B cell (primary cell): ENCODE measurements around the gene APMAP. TPM values are rescaled to one million over a fixed set of nuclear protein-coding genes. Genes with fewer than 3 reads are reported as not detected.

Experiments used
- ATAC-seq: fragments of 200-7000 bp; cut with Tn5 transposase; one replicate; pipeline ENCODE4 v1.10.0; 2021; ENCODE audit warnings: low read depth, mild to moderate bottlenecking, moderate number of reproducible peaks, moderate library complexity
- CTCF ChIA-PET: fragments of 350-600 bp; sonication (Branson Sonifier 250); formaldehyde crosslinking; loops from one replicate; lab custom pipeline; 2021; ENCODE audit warnings: antibody characterized with exemption, inconsistent platforms; lab: Charles Lee
- POLR2A ChIA-PET: fragments of 350-600 bp; sonication (Branson Sonifier 250); formaldehyde crosslinking; loops from one replicate; lab custom pipeline; 2021; ENCODE audit warnings: antibody characterized with exemption; lab: Charles Lee
- DNase-seq: peaks from one replicate; pipeline ENCODE4 v3.0.0; 2013
- H2AFZ ChIP-seq: 2 replicates; pipeline ENCODE4 v1.6.1; 2012; ENCODE audit warnings: mild to moderate bottlenecking, low read depth, low read length; ENCODE audit not compliant: insufficient read depth, poor library complexity, severe bottlenecking
- H3K27ac ChIP-seq, 2 donors: 1 replicate in 1 of 2; 2 replicates in 1 of 2; pipeline ENCODE4 v1.5.1; 2012 to 2013; ENCODE audit warnings: low read length in 2 of 2, mild to moderate bottlenecking in 2 of 2, moderate library complexity in 1 of 2
- H3K27me3 ChIP-seq, 4 experiments: fragments of 200-600 bp in 1 of 4; sonication (generic) in 1 of 4; replicated peaks in 1 of 4; 1 replicate in 2 of 4; 2 replicates in 2 of 4; pipeline versions ENCODE4 v1.6.1 to v1.7.0; 2013 to 2016; ENCODE audit warnings: low read length in 3 of 4, mild to moderate bottlenecking in 2 of 4, mixed read lengths in 1 of 4, moderate library complexity in 1 of 4; ENCODE audit not compliant: insufficient read depth in 4 of 4, control insufficient read depth in 3 of 4; ENCODE audit errors: control extremely low read depth in 1 of 4
- H3K36me3 ChIP-seq, 2 experiments: replicated peaks in 1 of 2; 1 replicate in 1 of 2; 2 replicates in 1 of 2; pipeline versions ENCODE4 v1.6.1 to v1.7.1; 2013; ENCODE audit warnings: low read length in 1 of 2; ENCODE audit not compliant: insufficient read depth in 2 of 2, control insufficient read depth in 1 of 2; ENCODE audit errors: control extremely low read depth in 1 of 2, extremely low read depth in 1 of 2
- H3K4me1 ChIP-seq, 2 donors: fragments of 200-600 bp in 1 of 2; sonication (generic) in 1 of 2; 1 replicate in 1 of 2; 2 replicates in 1 of 2; pipeline versions ENCODE4 v1.5.1 to v1.6.1; 2013 to 2017; ENCODE audit warnings: low read length in 2 of 2; ENCODE audit not compliant: control insufficient read depth in 2 of 2, insufficient read depth in 2 of 2
- H3K4me2 ChIP-seq: replicated peaks from 2 replicates; pipeline ENCODE3; 2012; ENCODE audit warnings: mild to moderate bottlenecking, low read depth, low read length; ENCODE audit not compliant: poor library complexity, severe bottlenecking
- H3K4me3 ChIP-seq, 5 experiments: fragments of 200-600 bp in 1 of 5; sonication (generic) in 1 of 5; 1 replicate in 3 of 5; 2 replicates in 2 of 5; pipeline versions ENCODE4 v1.5.1 to v1.7.0; 2011 to 2016; ENCODE audit warnings: low read length in 4 of 5, mild to moderate bottlenecking in 4 of 5, low read depth in 2 of 5, control low read depth in 1 of 5, moderate library complexity in 1 of 5; ENCODE audit not compliant: insufficient read depth in 1 of 5; ENCODE audit errors: control extremely low read depth in 1 of 5, extremely low read depth in 1 of 5
- H3K79me2 ChIP-seq: fragments of 200-600 bp; sonication (generic); one replicate; pipeline ENCODE4 v1.6.0; 2016; ENCODE audit warnings: low read length; ENCODE audit not compliant: control insufficient read depth, insufficient read depth
- H3K9ac ChIP-seq: fragments of 200-600 bp; sonication (generic); 2 replicates; pipeline ENCODE4 v1.6.1; 2017; ENCODE audit warnings: mild to moderate bottlenecking, low read length, moderate library complexity
- H3K9me3 ChIP-seq, 3 donors: one replicate each; pipeline versions ENCODE4 v1.6.1 to v1.7.1; 2013; ENCODE audit warnings: low read length in 2 of 3; ENCODE audit not compliant: control insufficient read depth in 2 of 3, insufficient read depth in 1 of 3; ENCODE audit errors: control extremely low read depth in 1 of 3
- H4K20me1 ChIP-seq: 2 replicates; pipeline ENCODE4 v1.6.0; 2012; ENCODE audit warnings: mild to moderate bottlenecking, low read length; ENCODE audit not compliant: insufficient read depth, control insufficient read depth, poor library complexity, severe bottlenecking
- H3K27ac Mint-ChIP-seq: one replicate; pipeline ENCODE4 v1.8.0; 2021; ENCODE audit warnings: mixed read lengths
- H3K27me3 Mint-ChIP-seq: one replicate; pipeline ENCODE4 v1.8.0; 2021; ENCODE audit warnings: mixed read lengths
- H3K4me1 Mint-ChIP-seq: one replicate; pipeline ENCODE4 v1.8.0; 2021; ENCODE audit warnings: mixed read lengths
- H3K4me3 Mint-ChIP-seq: one replicate; pipeline ENCODE4 v1.8.0; 2021; ENCODE audit warnings: mixed read lengths
- H3K9me3 Mint-ChIP-seq: one replicate; pipeline ENCODE4 v1.8.0; 2022; ENCODE audit warnings: mixed read lengths; ENCODE audit not compliant: insufficient read depth
- CTCF ChIP-seq: fragments of 200-600 bp; IDR thresholded peaks from one replicate; pipeline ENCODE4 v1.8.0; 2022; ENCODE audit warnings: antibody characterized with exemption, mild to moderate bottlenecking
- EZH2 ChIP-seq: IDR thresholded peaks from 2 replicates; pipeline ENCODE4 v1.6.1; 2012; ENCODE audit warnings: borderline replicate concordance, low read depth, mild to moderate bottlenecking, moderate library complexity, low read length; ENCODE audit not compliant: insufficient read depth, poor library complexity, severe bottlenecking
- WGBS: methylation state at CpG from one replicate; pipeline ENCODE4 v1.1.5; 2013; ENCODE audit warnings: missing lambda C conversion rate; ENCODE audit not compliant: insufficient coverage; 5-methylcytosine and 5-hydroxymethylcytosine counted together
- intact Hi-C: fragments of 100-400 bp; cut with micrococcal nuclease; formaldehyde crosslinking; loops from one replicate; pipeline ENCODE4 v1.10.0; 2022
- polyA plus RNA-seq: library from polyadenylated mRNA; depleted of rRNA; stranded (reverse); fragments of >200 nt; gene quantifications from 2 replicates; pipeline ENCODE4 v1.2.3, GENCODE V29; 2012
- total RNA-seq, 2 donors: library from RNA; stranded (reverse); fragments of 120-200 nt in 1 of 2; gene quantifications; 1 replicate in 1 of 2; 2 replicates in 1 of 2; pipeline versions ENCODE4 v1.2.3 to v1.2.4, GENCODE V29; 2013 to 2022

Gene APMAP
- total and polyA plus RNA-seq, 2 donors (not counting 1 experiment from before 2014, with no cell fraction given): 9.1 to 28.0 TPM

GRCh38 chr20:24953621-24954133 lies 38.9 kb downstream of the APMAP start:
- no peaks in the 10 kb centered on the region for H4K20me1 ChIP-seq
- Mint-ChIP-seq H3K4me1 (peaks cover 18% of the 10 kb centered on the region), H3K27ac (no peak overlapping the region), H3K27me3 (peaks cover 6% of the 10 kb centered on the region), H3K9me3 (no peaks in the 10 kb centered on the region), H3K4me3 (no peak overlapping the region)
- no peak for TF ChIP-seq CTCF
- no peak for TF ChIP-seq EZH2
- H3K9ac ChIP-seq: no peak overlapping the region
- no peak overlapping the region for H3K27ac ChIP-seq
- H3K4me3 ChIP-seq: no peak overlapping the region
- DNase-seq: no peak
- ATAC-seq: no peak
- ChIA-PET POLR2A (no interaction called here), CTCF (no interaction called here)
- intact Hi-C loops: no loop called here
- peaks cover 5 to 12% of the 10 kb centered on the region in 2 donors for H3K4me1 ChIP-seq
- no peaks in the 10 kb centered on the region for H3K79me2 ChIP-seq
- H3K9me3 ChIP-seq: peaks cover 0 to 6% (median 0%) of the 10 kb centered on the region in 3 donors
- no peaks in the 10 kb centered on the region for H3K36me3 ChIP-seq
- 90% methylated on average over 15 of the region's 16 CpGs for WGBS
- no peak overlapping the region for H3K4me2 ChIP-seq
- H3K27me3 ChIP-seq: peaks cover 0 to 6% (median 1%) of the 10 kb centered on the region in 4 experiments
- no peak overlapping the region for H2AFZ ChIP-seq

DNA sequence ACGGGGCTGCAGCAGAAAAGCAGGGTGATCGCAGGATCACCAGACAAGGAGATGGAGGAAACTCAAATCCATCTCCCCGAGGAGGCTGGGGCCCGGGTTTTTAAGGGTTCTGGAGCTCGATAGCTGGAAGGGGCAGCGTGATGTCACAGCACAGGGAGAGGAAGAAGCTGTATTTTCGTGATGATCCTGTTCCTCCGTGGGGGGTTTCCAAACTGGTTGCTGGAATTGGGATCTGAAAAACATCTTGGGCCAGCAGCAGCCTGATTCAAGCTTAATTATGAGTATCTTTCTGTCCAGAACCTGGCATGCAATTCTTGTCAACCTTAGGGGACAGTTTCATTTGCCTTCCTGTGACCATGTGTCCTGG lies 39.4 kb downstream of the APMAP start:
- peaks cover 5 to 12% of the 10 kb centered on the region in 2 donors for H3K4me1 ChIP-seq
- no peaks in the 10 kb centered on the region for H3K79me2 ChIP-seq
- H3K4me2 ChIP-seq: no peak overlapping the region
- H3K27ac Mint-ChIP-seq: no peak overlapping the region
- ChIA-PET CTCF (no interaction called here), POLR2A (no interaction called here)
- no peak overlapping the region for H2AFZ ChIP-seq
- peaks cover 0 to 6% (median 2%) of the 10 kb centered on the region in 4 experiments for H3K27me3 ChIP-seq
- no peaks in the 10 kb centered on the region for H3K36me3 ChIP-seq
- WGBS: 91% methylated on average over 8 of the region's 8 CpGs
- ATAC-seq (no peak), DNase-seq (no peak)
- H3K9me3 ChIP-seq: peaks cover 0 to 6% (median 0%) of the 10 kb centered on the region in 3 donors
- no peak for TF ChIP-seq CTCF
- TF ChIP-seq EZH2: no peak
- peaks cover 18% of the 10 kb centered on the region for H3K4me1 Mint-ChIP-seq
- intact Hi-C loops: no loop called here
- no peak overlapping the region for H3K9ac ChIP-seq
- peaks cover 10% of the 10 kb centered on the region for H3K27me3 Mint-ChIP-seq
- H3K4me3 ChIP-seq: no peak overlapping the region
- H4K20me1 ChIP-seq: no peaks in the 10 kb centered on the region
- no peaks in the 10 kb centered on the region for H3K9me3 Mint-ChIP-seq
- H3K27ac ChIP-seq: no peak overlapping the region
- no peak overlapping the region for H3K4me3 Mint-ChIP-seq
